ENCODE data around the gene SHC2. TPM values are rescaled to one million over a fixed set of nuclear protein-coding genes. Genes with fewer than 3 reads are reported as not detected.

SHC2 gene
- total RNA-seq, 1 experiment from 2014 or later, result 16.6 TPM

- Histone ChIP-seq H4K8ac (replicated peaks; ENCODE audit: insufficient read length, low read depth, low read length) (no peak overlapping the region), H4K20me1 (ENCODE audit: control insufficient read depth, insufficient read depth, insufficient read length) (no peaks in the 10 kb centered on the region), H2AK5ac (ENCODE audit: insufficient read length, low read length) (no peak overlapping the region), H2BK20ac (ENCODE audit: low read depth, low read length, poor library complexity, severe bottlenecking) (no peak overlapping the region), H3K9ac (ENCODE audit: extremely low read depth, insufficient read length, low read length) (no peak overlapping the region), H3K27me3 (ENCODE audit: insufficient read depth, low read length) (no peaks in the 10 kb centered on the region; the same call in 1 of the 2 replicates), H2BK15ac (ENCODE audit: low read depth, low read length) (no peak overlapping the region), H3K79me1 (ENCODE audit: insufficient read depth, low read depth, low read length, poor library complexity, severe bottlenecking) (no peaks in the 10 kb centered on the region), H2BK5ac (ENCODE audit: insufficient read length, low read length) (no peak overlapping the region), H3K4ac (ENCODE audit: low read depth, low read length) (no peak overlapping the region), H3K79me2 (ENCODE audit: insufficient read depth, low read length) (no peaks in the 10 kb centered on the region), H3K4me2 (ENCODE audit: insufficient read depth, insufficient read length, low read length) (no peak overlapping the region), H3T11ph (ENCODE audit: low read length) (no peak overlapping the region), H3K27ac (ENCODE audit: insufficient read length, low read depth, low read length) (no peak overlapping the region), H2AFZ (ENCODE audit: low read length) (no peak overlapping the region), H4K91ac (ENCODE audit: insufficient read length, low read depth, low read length) (no peak overlapping the region), H2BK120ac (ENCODE audit: low read depth, low read length, poor library complexity, severe bottlenecking) (no peak overlapping the region), H3K4me1 (ENCODE audit: insufficient read depth, low read length) (no peaks in the 10 kb centered on the region; the same call in 1 of the 2 replicates), H3K56ac (ENCODE audit: insufficient read length, low read depth, low read length) (no peak overlapping the region), H2BK12ac (ENCODE audit: insufficient read length, low read depth, low read length) (no peak overlapping the region), H4K5ac (ENCODE audit: insufficient read length, low read depth, low read length) (no peak overlapping the region), H3K23ac (ENCODE audit: insufficient read length, low read depth, low read length) (no peak overlapping the region), H3K9me3 (ENCODE audit: control insufficient read depth, low read depth, low read length) (no peaks in the 10 kb centered on the region), H3K18ac (ENCODE audit: insufficient read length, low read depth, low read length) (no peak overlapping the region), H3K23me2 (ENCODE audit: insufficient read length, low read depth, low read length, poor library complexity, severe bottlenecking) (no peaks in the 10 kb centered on the region), H3K14ac (ENCODE audit: insufficient read depth, low read length) (no peak overlapping the region; the same call in 1 of the 2 replicates)
- Mint-ChIP-seq H3K27me3 (ENCODE audit: low read depth) (peaks cover 4% of the 10 kb centered on the region), H3K9me3 (peaks cover 4 to 16% of the 10 kb centered on the region in 2 experiments; a peak in 3 of 5 replicates), H3K4me3 (no peak overlapping the region), H3K4me1 (peaks cover 10 to 14% of the 10 kb centered on the region in 2 experiments), H3K27ac (0 out of 7 replicates have a peak overlapping the region, but pooled peaks of 1 of the 3 experiments have one; percentile 16), H3K36me3 (ENCODE audit: insufficient read depth in 1 of 3, low read depth in 3 of 3) (peaks cover 0 to 9% (median 5%) of the 10 kb centered on the region in 3 experiments; a peak in 4 of 7 replicates)
- no peak for DNase-seq
- TF ChIP-seq, protein P1, sequence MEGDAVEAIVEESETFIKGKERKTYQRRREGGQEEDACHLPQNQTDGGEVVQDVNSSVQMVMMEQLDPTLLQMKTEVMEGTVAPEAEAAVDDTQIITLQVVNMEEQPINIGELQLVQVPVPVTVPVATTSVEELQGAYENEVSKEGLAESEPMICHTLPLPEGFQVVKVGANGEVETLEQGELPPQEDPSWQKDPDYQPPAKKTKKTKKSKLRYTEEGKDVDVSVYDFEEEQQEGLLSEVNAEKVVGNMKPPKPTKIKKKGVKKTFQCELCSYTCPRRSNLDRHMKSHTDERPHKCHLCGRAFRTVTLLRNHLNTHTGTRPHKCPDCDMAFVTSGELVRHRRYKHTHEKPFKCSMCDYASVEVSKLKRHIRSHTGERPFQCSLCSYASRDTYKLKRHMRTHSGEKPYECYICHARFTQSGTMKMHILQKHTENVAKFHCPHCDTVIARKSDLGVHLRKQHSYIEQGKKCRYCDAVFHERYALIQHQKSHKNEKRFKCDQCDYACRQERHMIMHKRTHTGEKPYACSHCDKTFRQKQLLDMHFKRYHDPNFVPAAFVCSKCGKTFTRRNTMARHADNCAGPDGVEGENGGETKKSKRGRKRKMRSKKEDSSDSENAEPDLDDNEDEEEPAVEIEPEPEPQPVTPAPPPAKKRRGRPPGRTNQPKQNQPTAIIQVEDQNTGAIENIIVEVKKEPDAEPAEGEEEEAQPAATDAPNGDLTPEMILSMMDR (conservative IDR thresholded peaks at IDR 0.05), result no peak
- 100% methylated on average over 1 of the region's 2 CpGs for WGBS (ENCODE audit: extremely low coverage, insufficient read length, low lambda C conversion rate)
Observed at GRCh38 chr19:442085-442484, 18.7 kb downstream of the SHC2 start.
